Measurements from ENCODE around the gene SYT17.
"Not testable (repeated sequence)": the region's sequence is repeated elsewhere in the genome, so short reads cannot be mapped to it uniquely, and the experiment has no call there.

The SYT17 gene

DNA sequence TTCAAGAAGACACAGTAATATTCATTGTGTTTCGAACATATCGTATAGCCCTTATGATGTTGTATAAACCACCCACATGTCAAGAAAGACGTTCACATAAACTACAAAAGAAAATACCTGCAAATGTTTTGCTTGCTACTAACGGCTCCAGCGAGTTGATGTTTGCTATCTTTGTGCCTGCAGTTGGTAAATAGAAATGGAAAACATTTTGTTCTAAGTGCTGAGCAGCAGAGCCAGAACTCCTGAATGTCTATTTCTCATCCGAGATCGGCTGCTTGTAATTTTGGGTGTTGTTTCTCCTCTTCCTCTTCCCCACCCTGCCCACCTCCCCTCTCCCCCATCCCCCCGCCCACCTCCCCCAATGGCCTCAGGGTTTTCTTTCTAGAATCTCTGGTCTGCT is 5.0 kb downstream of the SYT17 start:
- DNase-seq = no peak

DNA sequence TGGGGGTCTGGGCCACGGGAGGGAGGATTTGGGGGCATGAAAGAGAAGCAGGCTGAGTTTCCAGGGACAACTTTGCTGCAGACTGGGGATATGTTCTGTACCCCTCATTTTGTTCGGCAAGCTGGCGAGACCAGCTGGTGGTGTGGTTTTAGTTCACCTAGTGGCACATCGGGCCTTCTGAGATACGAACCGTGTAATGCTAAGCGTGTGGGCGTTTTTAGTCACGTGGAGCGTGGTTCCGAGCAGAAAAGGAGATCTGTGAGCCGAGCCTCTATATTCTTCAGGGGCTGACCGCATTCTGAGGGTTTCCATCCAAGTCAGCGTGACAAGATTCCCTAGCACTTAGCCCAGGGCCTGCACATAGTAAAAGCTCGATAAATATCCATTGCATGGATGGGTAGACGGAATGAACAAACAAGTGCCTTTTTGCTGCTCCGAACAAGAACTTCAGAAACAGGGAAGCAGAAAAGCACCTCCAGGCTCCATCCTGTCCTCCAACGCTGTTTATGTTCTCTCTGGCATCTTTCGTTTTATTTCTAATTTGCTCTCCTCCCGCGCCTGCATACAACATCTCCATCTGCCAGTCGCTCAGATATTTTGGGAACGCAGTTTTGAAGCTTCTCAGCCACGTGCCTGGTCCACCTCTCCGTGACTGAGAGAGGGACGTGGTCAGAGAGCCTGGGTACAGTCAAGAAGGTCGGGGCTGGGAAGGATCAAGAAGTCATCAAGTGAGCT is 5.8 kb downstream of the SYT17 start:
- peak in 26 of 58 donors; percentile 4 to 62 (median 28) for DNase-seq

GRCh38 chr16:19174478-19174877 is 6.4 kb downstream of the SYT17 start:
- DNase-seq = no peak

GRCh38 chr16:19175492-19176262 is 7.6 kb downstream of the SYT17 start:
- DNase-seq = no peak

GRCh38 chr16:19177111-19177739 is 9.2 kb downstream of the SYT17 start:
- DNase-seq = no peak

GRCh38 chr16:19179546-19180490 is 11.8 kb downstream of the SYT17 start:
- peak in 44 of 58 donors; percentile 2 to 79 (median 24) for DNase-seq

GRCh38 chr16:19180741-19181140 is 12.7 kb downstream of the SYT17 start:
- no peak for DNase-seq

DNA sequence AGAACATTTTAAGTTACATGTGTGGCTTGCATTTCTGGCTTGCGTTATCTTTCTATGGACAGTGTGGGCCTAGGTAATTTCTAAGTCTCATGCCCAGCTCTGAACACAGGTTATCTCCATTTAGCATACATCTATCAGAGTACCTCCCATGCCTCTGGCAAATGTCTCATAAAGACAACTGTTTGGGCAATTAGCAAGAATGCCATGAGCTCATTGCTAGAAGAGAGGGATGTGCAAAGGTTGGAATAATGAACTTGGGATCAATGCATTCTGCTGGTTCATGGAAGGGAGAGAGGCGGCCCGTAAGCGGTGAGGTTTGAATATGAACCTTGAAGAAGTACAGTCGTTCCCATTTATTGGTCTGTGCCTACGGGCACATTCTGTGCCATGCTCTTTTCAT is 14.4 kb downstream of the SYT17 start:
- DNase-seq = no peak

DNA sequence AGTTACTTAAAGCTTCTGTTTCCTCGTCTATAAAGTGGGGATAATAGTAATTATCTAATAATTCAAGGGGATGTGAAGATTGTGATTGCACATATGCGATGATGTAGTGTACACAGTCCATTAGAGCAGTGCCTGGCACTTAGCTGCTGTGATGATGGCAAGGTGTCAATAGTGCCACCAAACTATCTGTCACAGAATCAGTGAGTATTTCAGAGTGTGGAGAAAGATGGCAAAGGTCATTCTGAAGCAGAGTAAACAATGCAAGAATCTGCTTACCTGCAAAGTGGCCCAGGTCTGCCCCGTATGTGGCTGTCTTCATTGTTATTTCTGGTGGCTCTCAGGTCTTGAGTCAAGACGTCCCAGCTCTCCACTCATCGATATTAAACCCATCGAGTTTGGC is 15.1 kb downstream of the SYT17 start:
- no peak for DNase-seq

DNA sequence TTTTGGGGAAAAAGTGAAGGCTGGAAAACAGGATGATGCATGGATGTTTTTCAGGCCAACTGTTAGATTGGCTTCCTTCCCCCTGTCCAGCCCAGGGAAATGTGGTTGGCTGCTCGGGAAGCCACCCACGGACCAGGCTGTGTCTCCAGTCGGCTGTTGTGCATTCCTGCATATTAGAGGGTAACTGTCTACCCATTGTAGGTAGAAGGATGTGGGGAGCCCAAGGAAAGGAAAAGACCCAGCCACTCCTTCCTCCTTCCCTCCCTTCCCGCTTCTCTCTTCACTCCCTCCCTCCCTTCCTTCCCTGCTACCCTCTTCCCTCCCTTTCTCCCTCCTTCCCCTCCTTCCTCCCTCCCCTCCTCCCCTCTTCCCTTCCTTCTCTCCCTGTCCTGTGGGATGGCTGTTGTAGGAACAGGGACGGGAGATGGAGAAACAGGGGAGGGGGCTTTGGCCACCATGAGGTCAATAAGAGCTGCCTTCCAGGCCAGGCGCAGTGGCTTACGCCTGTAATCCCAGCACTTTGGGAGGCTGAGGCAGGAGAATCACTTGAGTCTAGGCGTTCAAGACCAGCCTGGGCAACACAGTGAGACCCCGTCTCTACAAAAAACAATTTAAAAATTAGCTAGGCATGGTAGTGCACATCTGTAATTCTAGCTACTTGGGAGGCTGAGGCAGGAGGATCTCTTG is 16.9 kb downstream of the SYT17 start:
- DNase-seq = peak in 5 of 58 donors; percentile 3 to 11 (median 6)

GRCh38 chr16:19185510-19185851 is 17.4 kb downstream of the SYT17 start:
- DNase-seq = no peak

DNA sequence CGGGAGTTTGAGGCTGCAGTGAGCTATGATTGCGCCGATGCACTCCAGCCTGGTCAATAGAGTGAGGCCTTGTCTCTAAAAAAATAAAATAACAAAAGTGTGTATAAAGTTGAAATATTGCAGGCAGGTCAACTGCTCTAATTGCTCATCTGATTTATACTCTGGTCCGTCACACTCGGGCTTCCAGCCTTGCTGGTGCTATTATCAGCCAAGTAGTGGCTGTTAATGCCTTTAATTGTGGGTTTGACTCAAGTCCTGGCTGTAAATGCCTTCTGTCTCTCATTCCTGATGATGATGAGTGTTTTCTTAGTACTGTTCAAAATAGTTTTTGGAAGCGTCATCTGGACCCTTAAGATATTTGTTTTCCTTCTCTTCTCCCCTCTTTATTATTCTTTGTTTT is 18.4 kb downstream of the SYT17 start:
- DNase-seq = no peak

- not testable (repeated sequence) for DNase-seq
Observed at GRCh38 chr16:19187961-19188360, 19.9 kb downstream of the SYT17 start.

DNA sequence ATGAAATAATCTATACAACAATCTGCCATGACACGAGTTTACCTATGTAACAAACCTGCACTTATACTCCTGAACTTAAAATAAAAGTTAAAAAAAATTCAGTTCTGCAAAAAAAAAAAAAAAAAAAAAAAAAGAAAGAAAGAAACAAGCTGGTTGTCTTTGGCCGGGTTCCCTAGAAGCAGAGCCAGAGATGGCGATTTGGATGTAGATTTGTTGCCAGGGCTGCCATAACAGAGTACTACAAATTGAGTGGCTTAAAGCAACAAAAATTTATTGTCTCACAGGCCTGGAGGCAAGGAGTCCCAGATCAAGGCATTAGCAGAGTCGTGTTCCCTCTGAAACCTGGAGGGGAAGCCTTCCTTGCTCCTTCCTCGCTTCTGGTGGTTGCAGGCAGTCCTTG is 20.4 kb downstream of the SYT17 start:
- DNase-seq = peak in 7 of 58 donors; percentile 5 to 19 (median 8)

DNA sequence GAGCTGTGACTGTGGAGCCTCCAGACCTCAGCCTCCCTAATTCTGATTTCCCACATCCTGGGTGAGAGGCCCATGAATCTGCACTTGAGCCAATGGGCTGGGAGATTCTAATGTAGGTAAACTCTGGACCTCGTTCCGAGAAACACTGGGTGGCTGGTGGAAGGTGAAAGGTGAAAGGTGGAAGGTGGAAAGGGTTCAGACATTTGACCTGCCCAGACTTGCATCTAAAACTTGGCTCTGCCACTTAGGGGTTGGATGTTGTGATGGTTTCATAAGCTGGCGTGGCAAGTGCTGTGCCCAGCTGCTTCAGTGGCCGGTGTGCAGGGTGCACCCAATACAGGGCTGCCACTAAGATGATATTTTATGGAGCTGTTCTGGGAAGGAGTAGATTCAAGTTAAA is 24.8 kb downstream of the SYT17 start:
- no peak for DNase-seq

DNA sequence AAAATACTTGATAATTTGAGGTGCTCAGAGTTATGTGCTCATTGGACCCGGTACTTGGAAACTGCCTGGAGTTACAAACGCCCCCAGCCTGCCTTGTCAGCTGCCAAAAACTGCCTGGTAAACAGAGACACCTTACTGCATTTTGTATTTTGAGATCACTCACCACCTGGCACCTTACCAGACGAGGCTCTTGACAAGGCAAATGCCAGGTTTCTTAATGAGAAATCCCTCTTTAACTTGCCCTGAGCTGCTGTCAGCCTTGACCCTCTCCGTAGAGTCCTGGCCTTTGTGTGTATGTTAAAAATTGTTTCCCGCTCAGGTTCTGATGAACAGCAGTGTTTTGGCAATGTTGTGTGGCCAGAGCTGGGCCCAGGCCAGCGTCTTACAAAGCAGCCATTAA is 28.8 kb downstream of the SYT17 start:
- peak in 21 of 58 donors; percentile 4 to 58 (median 34) for DNase-seq

- no peak for DNase-seq
Observed at GRCh38 chr16:19203374-19203966, 35.4 kb downstream of the SYT17 start.

DNA sequence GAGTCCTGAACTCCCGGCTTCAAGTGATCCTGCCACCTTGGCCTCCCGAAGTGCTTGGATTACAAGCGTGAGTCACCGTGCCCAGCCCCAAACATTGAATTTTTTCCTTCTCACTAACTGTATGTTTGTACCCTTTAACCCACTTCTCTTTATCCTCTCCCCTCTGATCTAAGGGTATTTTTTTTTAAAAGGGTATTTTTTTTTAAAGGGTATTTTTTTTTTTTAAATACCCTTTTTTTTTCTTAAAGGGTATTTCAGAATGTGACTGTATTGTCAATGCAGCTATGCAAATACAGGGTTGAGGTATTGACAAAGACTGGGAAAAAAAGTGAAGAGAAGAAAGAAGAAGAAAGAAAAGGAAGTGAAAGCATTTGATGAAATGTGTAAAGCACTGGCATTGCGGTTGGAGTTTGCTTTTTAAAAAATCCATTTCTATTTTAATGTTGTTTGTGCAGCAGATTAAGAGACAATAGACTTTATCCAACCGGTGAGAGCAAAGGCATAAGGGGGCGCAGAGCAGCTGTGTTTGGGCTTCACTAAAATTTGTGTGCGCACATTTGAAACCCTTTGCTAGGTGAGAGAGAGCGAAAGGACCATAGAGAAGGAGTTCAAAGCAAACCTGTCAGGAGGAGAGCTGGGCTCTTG is 42.4 kb downstream of the SYT17 start:
- no peak for DNase-seq

- DNase-seq = peak in 17 of 58 donors; percentile 4 to 44 (median 16)
Observed at GRCh38 chr16:19210968-19211367, 42.9 kb downstream of the SYT17 start.

- DNase-seq = no peak
Observed at GRCh38 chr16:19212059-19212458, 44.0 kb downstream of the SYT17 start.

Measured in anterior cingulate cortex (tissue), 58 donors.